Measurements from ENCODE around the gene CACNG7.

CACNG7 gene

GRCh38 chr19:53908106-53908934 is 758 bp upstream of the CACNG7 start:
- no peaks in the 10 kb centered on the region for H3K36me3 ChIP-seq (ENCODE audit: control insufficient read depth, insufficient read depth, low read length)
- H3K9ac ChIP-seq = no peak overlapping the region
- H2AFZ ChIP-seq = peak overlapping the region; percentile 70
- H3K27me3 ChIP-seq (ENCODE audit: control insufficient read depth, insufficient read depth, low read length) = peaks cover 7% of the 10 kb centered on the region
- H3K27ac ChIP-seq = no peak overlapping the region
- H3K79me2 ChIP-seq = no peaks in the 10 kb centered on the region
- no peak overlapping the region for H3K4me2 ChIP-seq (ENCODE audit: low read length)
- no peaks in the 10 kb centered on the region for H3K9me3 ChIP-seq (ENCODE audit: control insufficient read depth, low read length)
- H3K4me3 ChIP-seq (ENCODE audit: low read depth, low read length) = no peak overlapping the region
- no peak for TF ChIP-seq CTCF (IDR thresholded peaks at IDR 0.05)
- H3K4me1 ChIP-seq = peaks cover 9% of the 10 kb centered on the region

GRCh38 chr19:53909471-53910169 is 542 bp downstream of the CACNG7 start:
- no peak for TF ChIP-seq CTCF (IDR thresholded peaks at IDR 0.05)
- no peak overlapping the region for H3K9ac ChIP-seq
- no peaks in the 10 kb centered on the region for H3K9me3 ChIP-seq (ENCODE audit: control insufficient read depth, low read length)
- H2AFZ ChIP-seq = peak overlapping the region; percentile 60
- H3K36me3 ChIP-seq (ENCODE audit: control insufficient read depth, insufficient read depth, low read length) = no peaks in the 10 kb centered on the region
- H3K27me3 ChIP-seq (ENCODE audit: control insufficient read depth, insufficient read depth, low read length) = peaks cover 7% of the 10 kb centered on the region
- no peak overlapping the region for H3K27ac ChIP-seq
- no peaks in the 10 kb centered on the region for H3K79me2 ChIP-seq
- no peak overlapping the region for H3K4me2 ChIP-seq (ENCODE audit: low read length)
- no peak overlapping the region for H3K4me3 ChIP-seq (ENCODE audit: low read depth, low read length)
- peaks cover 9% of the 10 kb centered on the region for H3K4me1 ChIP-seq

GRCh38 chr19:53910170-53910518 is 1.1 kb downstream of the CACNG7 start:
- no peak overlapping the region for H3K27ac ChIP-seq
- H3K27me3 ChIP-seq (ENCODE audit: control insufficient read depth, insufficient read depth, low read length) = peaks cover 7% of the 10 kb centered on the region
- H3K9me3 ChIP-seq (ENCODE audit: control insufficient read depth, low read length) = no peaks in the 10 kb centered on the region
- H3K36me3 ChIP-seq (ENCODE audit: control insufficient read depth, insufficient read depth, low read length) = no peaks in the 10 kb centered on the region
- TF ChIP-seq CTCF (IDR thresholded peaks at IDR 0.05) = no peak
- H3K4me2 ChIP-seq (ENCODE audit: low read length) = no peak overlapping the region
- H2AFZ ChIP-seq = peak overlapping the region; percentile 60
- peaks cover 9% of the 10 kb centered on the region for H3K4me1 ChIP-seq
- no peak overlapping the region for H3K9ac ChIP-seq
- no peaks in the 10 kb centered on the region for H3K79me2 ChIP-seq
- H3K4me3 ChIP-seq (ENCODE audit: low read depth, low read length) = no peak overlapping the region

- no peak overlapping the region for H3K27ac ChIP-seq
- H3K27me3 ChIP-seq (ENCODE audit: control insufficient read depth, insufficient read depth, low read length) = peaks cover 3% of the 10 kb centered on the region
- H3K9ac ChIP-seq = no peak overlapping the region
- peaks cover 5% of the 10 kb centered on the region for H3K4me1 ChIP-seq
- H3K36me3 ChIP-seq (ENCODE audit: control insufficient read depth, insufficient read depth, low read length) = no peaks in the 10 kb centered on the region
- no peaks in the 10 kb centered on the region for H3K79me2 ChIP-seq
- no peak overlapping the region for H3K4me2 ChIP-seq (ENCODE audit: low read length)
- no peak for TF ChIP-seq CTCF (IDR thresholded peaks at IDR 0.05)
- no peak overlapping the region for H3K4me3 ChIP-seq (ENCODE audit: low read depth, low read length)
- no peak overlapping the region for H2AFZ ChIP-seq
- H3K9me3 ChIP-seq (ENCODE audit: control insufficient read depth, low read length) = no peaks in the 10 kb centered on the region
These were observed 3.6 kb downstream of the CACNG7 start for GRCh38 chr19:53912653-53913052.
